Measurements from ENCODE around the gene GRIA3. TPM values are rescaled to one million over a fixed set of nuclear protein-coding genes. Genes with fewer than 3 reads are reported as not detected.

The GRIA3 gene
- 1 to 10 TPM in 1 of 4 donors, under 1 TPM in 3; 0.19 to 1.1 (median 0.55) TPM for total RNA-seq

GRCh38 chrX:123184219-123184865 lies at the start of gene GRIA3:
Gene GRIA3, plus strand, starts transcription at chrX:123184278. Its CDS starts 258 bp downstream, at chrX:123184536.
- ATAC-seq (ENCODE audit: low FRiP score), result peak; percentile 24
- no peak for TF ChIP-seq CTCF (IDR thresholded peaks at IDR 0.05)

GRCh38 chrX:123138473-123138872 lies 45.6 kb upstream of the GRIA3 start:
- no peak for TF ChIP-seq CTCF (IDR thresholded peaks at IDR 0.05)
- ATAC-seq (ENCODE audit: low FRiP score) (peak; percentile 70), DNase-seq (ENCODE audit: low spot score) (no peak)

More at GRCh38 chrX:123184219-123184865, at the start of gene GRIA3:
- no peak for DNase-seq (ENCODE audit: low spot score)

GRCh38 chrX:123140454-123140853 lies 43.6 kb upstream of the GRIA3 start:
- ATAC-seq (ENCODE audit: low FRiP score), result no peak
- no peak for DNase-seq (ENCODE audit: low spot score)
- TF ChIP-seq CTCF (IDR thresholded peaks at IDR 0.05), result no peak

GRCh38 chrX:123140904-123141303 lies 43.2 kb upstream of the GRIA3 start:
- no peak for TF ChIP-seq CTCF (IDR thresholded peaks at IDR 0.05)
- no peak for ATAC-seq (ENCODE audit: low FRiP score)
- no peak for DNase-seq (ENCODE audit: low spot score)

GRCh38 chrX:123153846-123154335 lies 30.2 kb upstream of the GRIA3 start:
- no peak for TF ChIP-seq CTCF (IDR thresholded peaks at IDR 0.05)
- DNase-seq (ENCODE audit: low spot score), result no peak
- no peak for ATAC-seq (ENCODE audit: low FRiP score)

- ATAC-seq (ENCODE audit: low FRiP score) (no peak), DNase-seq (ENCODE audit: low spot score) (no peak)
Measured at GRCh38 chrX:123155327-123155726, 28.8 kb upstream of the GRIA3 start.

More at GRCh38 chrX:123155327-123155726, 28.8 kb upstream of the GRIA3 start:
- TF ChIP-seq CTCF (IDR thresholded peaks at IDR 0.05), result no peak
